HG02884 (cell line): ENCODE measurements around the gene TDRD1.

Experiments
- ATAC-seq: cut with Tn5 transposase; IDR thresholded peaks from one replicate; pipeline ENCODE4 v1.9.1; 2021; ENCODE audit warnings: mild to moderate bottlenecking, moderate library complexity; ENCODE audit not compliant: unreplicated experiment

The TDRD1 gene

GRCh38 chr10:114174695-114175188 is 4.4 kb upstream of the TDRD1 start:
- peak; percentile 4 for ATAC-seq

- no peak for ATAC-seq
Observed at GRCh38 chr10:114175667-114176066, 3.5 kb upstream of the TDRD1 start.

GRCh38 chr10:114176511-114176910 is 2.6 kb upstream of the TDRD1 start:
- ATAC-seq = no peak

GRCh38 chr10:114179747-114180146 is 594 bp downstream of the TDRD1 start:
- no peak for ATAC-seq

GRCh38 chr10:114180937-114181336 is 1.8 kb downstream of the TDRD1 start:
- ATAC-seq = no peak

- ATAC-seq = no peak
Observed at GRCh38 chr10:114181971-114182370, 2.8 kb downstream of the TDRD1 start.

- ATAC-seq = no peak
Observed at GRCh38 chr10:114183563-114183962, 4.4 kb downstream of the TDRD1 start.

- no peak for ATAC-seq
Observed at GRCh38 chr10:114184276-114184675, 5.1 kb downstream of the TDRD1 start.

- ATAC-seq = peak; percentile 82
Observed at GRCh38 chr10:114188001-114188400, 8.8 kb downstream of the TDRD1 start.

GRCh38 chr10:114188900-114189299 is 9.7 kb downstream of the TDRD1 start:
- ATAC-seq = no peak

- no peak for ATAC-seq
Observed at GRCh38 chr10:114189700-114190099, 10.5 kb downstream of the TDRD1 start.

GRCh38 chr10:114195079-114195478 is 15.9 kb downstream of the TDRD1 start:
- ATAC-seq = peak; percentile 96

GRCh38 chr10:114199239-114199638 is 20.1 kb downstream of the TDRD1 start:
- ATAC-seq = no peak

- no peak for ATAC-seq
Observed at GRCh38 chr10:114202812-114203211, 23.7 kb downstream of the TDRD1 start.

- no peak for ATAC-seq
Observed at GRCh38 chr10:114206902-114207301, 27.7 kb downstream of the TDRD1 start.

- ATAC-seq = no peak
Observed at GRCh38 chr10:114207349-114207748, 28.2 kb downstream of the TDRD1 start.

- no peak for ATAC-seq
Observed at GRCh38 chr10:114208351-114208750, 29.2 kb downstream of the TDRD1 start.

GRCh38 chr10:114212153-114212552 is 33.0 kb downstream of the TDRD1 start:
- ATAC-seq = no peak

- no peak for ATAC-seq
Observed at GRCh38 chr10:114215033-114215432, 35.9 kb downstream of the TDRD1 start.

- ATAC-seq = no peak
Observed at GRCh38 chr10:114220281-114220680, 41.1 kb downstream of the TDRD1 start.

- no peak for ATAC-seq
Observed at GRCh38 chr10:114221235-114221634, 42.1 kb downstream of the TDRD1 start.

GRCh38 chr10:114223066-114223465 is 43.9 kb downstream of the TDRD1 start:
- no peak for ATAC-seq

GRCh38 chr10:114228156-114228555 is 49.0 kb downstream of the TDRD1 start:
- no peak for ATAC-seq
